GM18873 (cell line): ENCODE results near the gene SWAP70.
A peak's percentile ranks its signal among the peaks of the same experiment; 100 is the strongest.
"Not testable (repeated sequence)": the region's sequence is repeated elsewhere in the genome, so short reads cannot be mapped to it uniquely, and the experiment has no call there.

Source experiments
- ATAC-seq: cut with Tn5 transposase; IDR thresholded peaks from one replicate; pipeline ENCODE4 v1.9.1; 2021; ENCODE audit warnings: mild to moderate bottlenecking, moderate library complexity, moderate number of reproducible peaks; ENCODE audit not compliant: unreplicated experiment, low FRiP score

SWAP70 gene

DNA sequence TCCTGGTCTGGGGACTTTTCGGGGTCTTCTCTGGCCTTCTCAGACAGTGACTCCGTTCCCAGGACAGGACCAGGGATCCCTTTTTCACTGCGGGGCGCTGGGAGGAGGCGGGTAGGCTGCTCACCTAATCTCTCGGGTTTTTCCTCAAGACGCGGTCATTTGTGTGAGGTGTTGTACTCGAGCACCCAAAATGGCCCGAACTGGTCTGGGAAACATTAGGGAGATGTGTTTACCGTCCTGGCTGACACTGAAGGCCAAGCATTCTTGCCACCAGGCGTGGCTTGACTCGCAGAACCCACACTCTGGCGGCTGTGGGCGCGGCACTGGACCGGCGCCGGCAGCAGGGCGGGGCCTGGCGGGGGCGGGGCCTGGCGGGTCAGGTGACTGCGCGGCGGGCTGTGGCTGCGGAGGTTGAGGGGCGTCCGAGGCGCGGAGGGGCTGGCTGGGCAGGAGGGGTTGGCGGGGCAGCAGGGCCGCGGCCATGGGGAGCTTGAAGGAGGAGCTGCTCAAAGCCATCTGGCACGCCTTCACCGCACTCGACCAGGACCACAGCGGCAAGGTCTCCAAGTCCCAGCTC, at the start of gene SWAP70:
TSS of gene SWAP70 (plus strand) at position 379 of the 577 bp plus-strand sequence. CDS start at position 482, 103 bp downstream.
- peak; percentile 70 for ATAC-seq

DNA sequence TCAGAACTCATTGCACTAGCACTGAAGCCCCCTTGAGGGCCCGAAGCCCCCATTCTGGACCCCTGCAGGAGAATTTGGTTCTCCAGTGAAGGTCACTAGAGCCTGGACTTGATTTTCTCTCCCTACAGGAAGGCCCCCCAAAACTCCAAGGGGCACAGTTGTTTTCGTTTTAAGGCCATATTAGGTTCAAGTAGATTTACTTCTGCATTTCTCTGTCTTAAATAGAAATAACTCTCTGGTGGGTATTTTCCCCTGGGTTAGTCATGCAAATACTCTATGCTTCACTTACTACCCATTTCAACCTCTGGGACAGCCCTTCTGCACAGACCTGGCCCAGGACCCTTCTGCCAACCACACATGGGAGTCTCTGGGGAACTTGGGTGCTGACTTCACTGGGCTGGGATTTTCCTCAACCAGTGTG, 48.8 kb upstream of the SWAP70 start:
- ATAC-seq, result peak; percentile 46

- no peak for ATAC-seq
Observed at GRCh38 chr11:9616042-9616675, 47.7 kb upstream of the SWAP70 start.

GRCh38 chr11:9616858-9617257, 47.0 kb upstream of the SWAP70 start:
- no peak for ATAC-seq

DNA sequence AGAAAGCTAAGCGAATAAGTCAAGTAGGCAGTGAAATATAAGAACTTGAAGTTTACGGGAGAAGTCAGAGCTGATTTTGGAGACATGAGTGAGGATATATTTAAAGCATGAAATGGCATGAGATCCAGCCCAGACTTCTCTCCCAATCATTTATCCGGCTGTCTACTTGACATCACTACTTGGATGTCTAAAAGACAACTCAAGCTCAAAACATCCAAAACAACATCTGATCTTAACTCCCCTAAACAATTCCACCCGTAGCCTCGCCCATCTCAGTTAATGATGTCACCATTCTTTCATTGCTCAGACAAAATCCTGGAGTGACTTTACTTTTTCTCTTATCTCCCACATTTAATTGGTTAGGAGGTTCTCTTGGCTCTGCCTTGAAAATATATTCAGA, 45.9 kb upstream of the SWAP70 start:
- ATAC-seq, result no peak

- ATAC-seq, result no peak
Observed at GRCh38 chr11:9619004-9619403, 44.9 kb upstream of the SWAP70 start.

DNA sequence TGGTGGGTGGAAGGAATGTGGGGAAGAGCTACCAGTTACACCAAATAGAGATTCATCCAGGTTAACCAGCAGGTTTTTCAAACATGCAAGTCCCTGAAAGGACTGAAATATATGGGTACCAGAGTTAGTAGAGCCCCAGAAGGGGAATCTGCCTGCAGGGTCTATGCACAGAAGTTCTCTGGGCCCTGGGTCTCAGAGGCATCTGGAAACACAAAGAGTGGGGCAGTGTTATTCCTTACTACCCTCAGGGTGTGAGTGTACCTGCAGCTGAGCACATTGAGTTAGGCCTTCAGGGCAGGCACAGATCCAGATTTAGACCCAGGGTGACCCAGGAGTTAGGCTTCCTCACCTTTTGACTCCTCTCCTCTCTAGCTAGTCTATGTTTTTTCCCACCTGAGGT, 43.9 kb upstream of the SWAP70 start:
- ATAC-seq, result no peak

- ATAC-seq, result not testable (repeated sequence)
Observed at GRCh38 chr11:9622353-9622752, 41.5 kb upstream of the SWAP70 start.

- ATAC-seq, result not testable (repeated sequence)
Observed at GRCh38 chr11:9623053-9623452, 40.8 kb upstream of the SWAP70 start.

DNA sequence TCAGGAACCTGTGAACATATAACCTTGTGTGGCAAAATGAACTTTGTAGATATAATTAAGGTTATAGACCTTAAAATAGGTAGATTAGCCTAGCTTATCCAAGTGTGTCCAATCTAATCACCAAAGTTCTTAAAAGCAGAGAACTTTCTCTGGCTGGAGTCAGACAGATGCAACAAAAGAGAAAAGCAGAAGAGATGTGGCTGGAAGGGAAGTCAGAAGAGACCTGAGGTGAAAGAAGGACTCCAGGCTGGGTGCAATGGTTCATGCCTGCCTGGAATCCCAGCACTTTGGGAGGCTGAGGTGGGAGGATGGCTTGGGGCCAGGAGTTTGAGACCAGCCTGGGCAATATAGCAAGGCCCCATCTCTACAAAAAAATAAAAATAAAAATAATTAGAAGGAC, 39.4 kb upstream of the SWAP70 start:
- ATAC-seq, result no peak

DNA sequence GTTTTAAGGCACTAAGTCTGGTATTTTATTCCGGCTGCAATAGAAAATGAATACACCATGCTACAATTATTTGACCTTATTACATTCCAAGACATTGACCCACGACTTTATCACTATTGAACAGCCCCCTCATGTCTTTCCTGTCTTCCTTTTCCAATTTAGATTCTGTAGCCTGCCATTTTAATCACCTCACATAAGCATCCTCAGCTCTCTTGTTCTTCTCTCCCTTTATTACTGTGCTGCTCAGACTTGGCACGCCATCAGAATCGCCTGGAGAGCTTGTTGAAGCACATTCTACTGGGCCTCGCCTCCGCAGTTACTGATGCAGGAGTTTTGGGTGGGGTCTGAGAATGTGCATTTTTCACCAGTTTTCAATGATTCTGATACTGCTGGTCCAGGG, 38.7 kb upstream of the SWAP70 start:
- no peak for ATAC-seq

- ATAC-seq, result no peak
Observed at GRCh38 chr11:9625728-9626127, 38.1 kb upstream of the SWAP70 start.

DNA sequence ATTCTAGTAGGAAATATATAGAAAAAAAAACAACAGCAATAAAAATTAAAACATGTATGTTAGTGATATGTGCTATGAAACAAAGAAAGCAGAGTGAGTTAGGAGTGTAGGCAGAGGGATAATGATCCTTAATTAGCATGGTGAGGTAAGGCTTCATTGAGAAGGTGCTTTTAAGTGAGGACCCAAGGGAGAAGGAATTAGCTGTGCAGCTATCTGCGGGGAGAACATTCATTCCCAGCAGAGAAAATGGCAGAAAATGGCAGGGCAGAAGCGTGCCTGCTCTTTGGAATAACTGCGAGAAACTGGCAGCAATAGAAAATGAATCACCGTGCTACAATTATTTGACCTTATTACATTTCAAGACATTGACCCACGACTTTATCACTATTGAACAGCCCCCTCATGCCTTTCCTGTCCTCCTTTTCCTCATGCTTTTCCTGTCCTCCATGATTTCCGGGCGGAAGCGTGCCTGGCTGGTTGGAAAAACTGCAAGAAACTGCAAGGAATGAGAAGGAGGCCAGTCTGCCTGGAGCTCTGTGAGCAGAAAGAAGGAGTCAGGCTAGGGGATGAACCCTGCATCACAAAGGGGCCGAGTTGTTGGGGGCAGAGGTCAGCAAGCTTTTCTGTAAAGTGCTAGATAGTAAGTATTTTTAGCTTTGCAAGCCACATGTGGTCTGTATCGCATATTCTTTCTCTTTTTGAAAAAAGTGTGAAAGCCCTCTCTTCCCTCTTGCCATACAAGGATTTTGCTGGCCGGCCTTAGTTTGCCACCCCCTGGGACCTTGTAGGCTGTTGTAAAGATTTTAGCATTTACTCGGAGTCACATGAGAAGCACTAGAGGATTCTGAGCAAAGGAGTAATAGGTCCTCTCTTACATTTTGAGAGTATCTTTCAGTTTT, 37.1 kb upstream of the SWAP70 start:
- no peak for ATAC-seq

DNA sequence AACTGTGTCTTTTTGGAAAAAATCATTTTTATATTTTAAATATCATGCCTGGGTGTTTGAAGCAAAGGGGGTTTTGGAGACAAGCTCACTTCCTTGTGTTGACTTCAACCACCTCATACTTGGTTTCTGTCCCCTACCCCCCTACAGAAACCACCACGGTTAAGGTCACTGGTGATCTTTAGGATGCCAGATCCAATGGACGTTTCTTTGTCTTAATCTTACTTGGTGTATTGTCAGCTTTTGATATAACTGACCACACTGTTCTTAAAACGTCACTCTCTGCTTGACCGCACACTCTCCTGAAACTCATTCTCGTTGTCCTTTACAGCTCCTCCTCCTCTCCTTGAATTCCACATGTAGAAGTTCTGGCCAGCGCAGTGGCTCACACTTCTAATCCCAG, 34.8 kb upstream of the SWAP70 start:
- ATAC-seq, result peak; percentile 53

DNA sequence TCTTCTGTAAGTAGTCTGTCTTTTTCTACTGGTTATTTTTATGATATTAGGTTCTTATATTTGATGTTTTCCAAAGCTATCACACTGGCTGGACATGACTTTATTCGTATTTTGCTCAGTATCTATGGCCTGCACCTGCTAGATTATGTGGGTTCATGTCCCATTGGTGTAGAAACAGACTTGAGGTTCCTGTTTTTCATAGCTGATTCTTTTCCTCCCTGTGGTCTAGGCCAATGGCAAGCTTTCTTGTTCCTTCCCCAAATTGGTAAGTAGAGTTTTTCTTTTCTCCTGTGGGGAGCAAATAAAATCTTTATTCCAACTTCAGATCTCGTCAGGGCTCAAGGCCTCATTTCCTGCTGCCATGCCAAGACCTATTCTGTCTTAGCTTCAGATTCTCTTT, 30.2 kb upstream of the SWAP70 start:
- ATAC-seq, result no peak

DNA sequence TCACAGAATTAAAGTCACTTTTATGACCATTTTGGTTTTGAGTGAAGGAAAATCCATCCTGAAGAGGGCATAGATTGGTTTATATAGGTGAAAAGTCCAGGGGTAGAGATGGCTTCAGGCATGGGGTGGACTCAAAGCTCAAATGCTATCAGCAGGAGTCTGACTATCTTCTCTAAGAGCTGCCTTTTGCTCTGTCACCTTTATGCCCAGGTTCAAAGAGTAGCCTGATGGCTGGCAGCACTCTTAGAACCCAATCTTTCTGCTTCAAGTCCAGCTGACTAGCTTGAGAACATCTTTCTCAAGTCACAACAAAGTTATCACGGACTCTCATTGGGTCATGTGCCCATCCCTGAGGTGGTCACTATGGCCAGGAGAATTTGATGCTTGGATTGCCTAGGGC, 27.2 kb upstream of the SWAP70 start:
- no peak for ATAC-seq

- ATAC-seq, result no peak
Observed at GRCh38 chr11:9639099-9639498, 24.8 kb upstream of the SWAP70 start.

- no peak for ATAC-seq
Observed at GRCh38 chr11:9639985-9640384, 23.9 kb upstream of the SWAP70 start.

GRCh38 chr11:9642894-9643293, 21.0 kb upstream of the SWAP70 start:
- no peak for ATAC-seq

- peak; percentile 92 for ATAC-seq
Observed at GRCh38 chr11:9643751-9644150, 20.1 kb upstream of the SWAP70 start.

DNA sequence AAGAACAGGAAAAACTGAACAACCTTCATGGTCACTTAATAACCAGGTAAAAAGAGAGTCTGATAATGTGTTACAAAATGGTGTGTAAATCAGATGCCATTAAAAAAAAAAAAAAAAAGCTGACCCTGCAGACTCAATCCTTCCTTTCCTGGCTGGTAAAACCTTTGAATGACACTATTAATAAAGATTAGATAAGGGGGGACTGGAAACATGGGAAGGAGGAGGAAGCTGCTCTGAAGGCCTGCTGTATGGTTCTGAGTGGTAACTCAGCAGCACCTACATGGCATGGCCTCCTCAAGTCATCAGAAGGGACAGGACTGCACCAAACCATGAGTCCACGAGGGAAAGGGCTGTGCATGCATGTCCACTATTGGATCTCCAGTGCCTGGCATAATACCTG, 18.0 kb upstream of the SWAP70 start:
- no peak for ATAC-seq
